Measurements from ENCODE around the gene GNG7.

Gene GNG7

DNA sequence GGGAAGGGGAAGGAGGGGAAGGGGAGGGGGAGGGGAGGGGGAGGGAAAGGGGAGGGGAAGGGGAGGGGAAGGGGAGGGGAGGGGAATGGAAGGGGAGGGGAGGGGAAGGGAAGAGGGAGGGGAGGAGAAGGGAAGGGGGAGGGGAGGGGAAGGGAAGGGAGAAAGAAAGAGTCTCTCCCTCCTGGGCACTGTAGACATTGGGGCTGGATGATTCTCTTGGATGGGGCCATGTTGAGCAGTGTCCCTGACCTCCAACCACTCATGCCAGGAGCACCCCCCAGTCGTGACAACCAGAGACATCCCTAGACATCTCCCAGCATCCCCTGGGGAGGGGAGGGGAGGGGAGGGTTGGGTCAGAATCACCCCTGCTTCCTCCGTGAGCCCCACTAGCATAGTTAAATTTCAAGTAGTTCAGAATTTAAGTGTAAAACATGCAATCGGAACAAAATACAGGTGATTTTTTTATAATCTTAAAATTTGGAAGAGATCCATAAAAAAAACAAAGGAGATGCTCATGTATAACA is 64.0 kb downstream of the GNG7 start:
- Mint-ChIP-seq H3K27me3 (ENCODE audit: low read depth) (peaks cover 18% of the 10 kb centered on the region), H3K27ac (no peak overlapping the region), H3K36me3 (ENCODE audit: low read depth) (no peaks in the 10 kb centered on the region), H3K4me3 (no peak overlapping the region), H3K4me1 (ENCODE audit: low read depth) (peaks cover 7% of the 10 kb centered on the region), H3K9me3 (no peaks in the 10 kb centered on the region)

DNA sequence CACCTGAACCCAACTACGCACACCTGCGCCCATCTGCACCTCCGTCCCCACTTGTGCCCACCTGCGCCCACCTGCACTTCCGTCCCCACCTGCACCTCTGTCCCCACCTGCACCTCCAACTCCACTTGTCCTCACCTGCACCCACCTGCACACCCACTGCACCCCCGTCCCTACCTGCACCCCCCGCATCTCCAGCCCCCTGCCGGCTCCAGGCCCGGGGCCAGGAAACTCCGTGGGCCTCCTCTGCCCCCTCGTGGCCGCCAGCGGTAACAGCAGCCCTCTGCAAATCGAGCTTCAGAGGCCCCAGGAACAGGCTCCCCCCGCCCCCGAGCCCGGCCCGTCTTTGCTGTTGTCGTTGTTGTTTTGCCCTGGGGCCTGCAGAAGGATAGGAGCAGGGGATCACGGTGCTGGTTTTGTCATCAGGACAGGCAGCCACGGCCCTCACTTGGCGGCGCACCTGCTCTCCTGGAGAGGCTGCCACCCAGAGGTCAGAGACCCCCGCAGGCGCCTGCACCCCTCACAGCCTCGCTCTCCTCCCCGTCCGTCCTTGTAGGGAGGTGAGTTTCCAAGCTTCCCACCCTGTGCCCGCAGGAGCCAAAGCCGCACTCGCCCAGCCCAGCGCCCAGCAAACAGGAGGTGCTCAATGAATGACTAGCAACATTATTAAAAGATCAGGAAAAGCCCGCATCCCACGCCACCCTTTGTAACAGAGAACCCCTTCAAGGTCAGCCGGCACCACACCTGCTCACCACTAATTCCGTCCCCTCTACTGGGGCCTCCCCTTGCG is 65.4 kb downstream of the GNG7 start:
- H3K9me3 Mint-ChIP-seq: no peaks in the 10 kb centered on the region
- H3K27me3 Mint-ChIP-seq (ENCODE audit: low read depth): peaks cover 18% of the 10 kb centered on the region
- H3K36me3 Mint-ChIP-seq (ENCODE audit: low read depth): no peaks in the 10 kb centered on the region
- peaks cover 7% of the 10 kb centered on the region for H3K4me1 Mint-ChIP-seq (ENCODE audit: low read depth)
- H3K27ac Mint-ChIP-seq: no peak overlapping the region
- no peak overlapping the region for H3K4me3 Mint-ChIP-seq

- H3K27me3 Mint-ChIP-seq (ENCODE audit: low read depth): peaks cover 18% of the 10 kb centered on the region
- peaks cover 2% of the 10 kb centered on the region for H3K9me3 Mint-ChIP-seq
- no peaks in the 10 kb centered on the region for H3K36me3 Mint-ChIP-seq (ENCODE audit: low read depth)
- H3K27ac Mint-ChIP-seq: no peak overlapping the region
- peaks cover 8% of the 10 kb centered on the region for H3K4me1 Mint-ChIP-seq (ENCODE audit: low read depth)
- no peak overlapping the region for H3K4me3 Mint-ChIP-seq
Observed at GRCh38 chr19:2636141-2636896, 66.2 kb downstream of the GNG7 start.

GRCh38 chr19:2634960-2635359 is 67.5 kb downstream of the GNG7 start:
- Mint-ChIP-seq H3K4me3 (no peak overlapping the region), H3K27me3 (ENCODE audit: low read depth) (peaks cover 18% of the 10 kb centered on the region), H3K36me3 (ENCODE audit: low read depth) (no peaks in the 10 kb centered on the region), H3K4me1 (ENCODE audit: low read depth) (peaks cover 9% of the 10 kb centered on the region), H3K27ac (no peak overlapping the region), H3K9me3 (peaks cover 12% of the 10 kb centered on the region)

DNA sequence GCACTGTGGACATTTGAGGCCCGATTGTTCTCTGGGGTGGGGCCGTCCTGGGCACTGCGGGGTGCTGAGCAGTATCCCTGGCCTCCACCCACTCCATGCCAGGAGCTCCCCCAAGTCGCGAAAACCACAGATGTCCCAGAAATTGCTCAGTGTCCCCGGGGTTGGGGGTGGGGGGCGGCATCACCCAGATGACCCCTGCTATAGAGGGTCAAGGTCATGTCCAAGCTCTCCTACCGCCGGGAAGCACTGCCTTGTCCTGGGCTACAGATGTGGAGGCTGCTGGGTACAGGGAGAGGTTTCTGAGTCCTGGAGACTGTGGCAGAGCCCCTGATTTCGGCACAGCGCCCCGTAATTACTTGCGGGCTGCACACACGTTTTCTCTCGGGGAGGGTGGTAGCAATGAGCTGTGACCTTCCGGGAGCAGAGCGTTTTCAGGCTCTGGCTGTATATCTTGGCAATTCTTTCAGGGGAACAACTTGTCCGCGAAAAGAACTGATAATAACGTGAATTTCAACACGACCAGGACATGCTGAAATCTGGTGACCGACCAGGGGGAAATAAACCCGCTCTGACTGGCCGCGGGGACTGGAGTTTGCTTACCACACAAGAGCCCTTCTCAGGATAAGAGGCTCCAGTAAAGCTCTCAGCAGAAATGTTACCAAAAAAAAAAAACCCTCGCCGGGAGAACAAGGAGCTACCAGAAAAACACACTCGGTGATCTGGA is 68.1 kb downstream of the GNG7 start:
- H3K4me1 Mint-ChIP-seq (ENCODE audit: low read depth): peaks cover 11% of the 10 kb centered on the region
- peaks cover 17% of the 10 kb centered on the region for H3K27me3 Mint-ChIP-seq (ENCODE audit: low read depth)
- H3K27ac Mint-ChIP-seq: no peak overlapping the region
- H3K4me3 Mint-ChIP-seq: no peak overlapping the region
- H3K36me3 Mint-ChIP-seq (ENCODE audit: low read depth): no peaks in the 10 kb centered on the region
- peaks cover 18% of the 10 kb centered on the region for H3K9me3 Mint-ChIP-seq

DNA sequence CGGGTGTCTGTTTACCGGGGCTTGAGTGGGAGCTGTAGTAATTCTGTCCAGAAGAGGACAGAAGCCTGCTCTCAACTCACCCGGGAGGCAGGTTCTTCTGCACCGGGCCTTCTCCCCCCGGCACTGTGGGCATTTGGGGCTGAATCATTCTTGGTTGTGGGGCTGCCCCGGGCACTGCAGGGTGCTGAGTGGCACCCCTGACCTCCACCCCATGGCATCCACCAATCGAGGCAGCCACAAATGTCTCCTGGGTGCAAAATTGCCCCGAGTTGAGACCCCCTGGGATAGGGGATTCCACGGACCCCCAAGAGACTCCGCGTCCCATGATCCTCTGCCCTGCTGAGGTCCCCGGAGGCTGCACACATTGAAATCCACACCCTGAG is 68.8 kb downstream of the GNG7 start:
- Mint-ChIP-seq H3K9me3 (peaks cover 25% of the 10 kb centered on the region), H3K27me3 (ENCODE audit: low read depth) (peaks cover 12% of the 10 kb centered on the region), H3K27ac (no peak overlapping the region), H3K36me3 (ENCODE audit: low read depth) (no peaks in the 10 kb centered on the region), H3K4me3 (no peak overlapping the region), H3K4me1 (ENCODE audit: low read depth) (peaks cover 10% of the 10 kb centered on the region)

- H3K9me3 Mint-ChIP-seq: peaks cover 35% of the 10 kb centered on the region
- H3K27ac Mint-ChIP-seq: no peak overlapping the region
- no peak overlapping the region for H3K4me3 Mint-ChIP-seq
- H3K36me3 Mint-ChIP-seq (ENCODE audit: low read depth): peaks cover 6% of the 10 kb centered on the region
- H3K27me3 Mint-ChIP-seq (ENCODE audit: low read depth): no peaks in the 10 kb centered on the region
- peaks cover 14% of the 10 kb centered on the region for H3K4me1 Mint-ChIP-seq (ENCODE audit: low read depth)
Observed at GRCh38 chr19:2631213-2631821, 71.2 kb downstream of the GNG7 start.

DNA sequence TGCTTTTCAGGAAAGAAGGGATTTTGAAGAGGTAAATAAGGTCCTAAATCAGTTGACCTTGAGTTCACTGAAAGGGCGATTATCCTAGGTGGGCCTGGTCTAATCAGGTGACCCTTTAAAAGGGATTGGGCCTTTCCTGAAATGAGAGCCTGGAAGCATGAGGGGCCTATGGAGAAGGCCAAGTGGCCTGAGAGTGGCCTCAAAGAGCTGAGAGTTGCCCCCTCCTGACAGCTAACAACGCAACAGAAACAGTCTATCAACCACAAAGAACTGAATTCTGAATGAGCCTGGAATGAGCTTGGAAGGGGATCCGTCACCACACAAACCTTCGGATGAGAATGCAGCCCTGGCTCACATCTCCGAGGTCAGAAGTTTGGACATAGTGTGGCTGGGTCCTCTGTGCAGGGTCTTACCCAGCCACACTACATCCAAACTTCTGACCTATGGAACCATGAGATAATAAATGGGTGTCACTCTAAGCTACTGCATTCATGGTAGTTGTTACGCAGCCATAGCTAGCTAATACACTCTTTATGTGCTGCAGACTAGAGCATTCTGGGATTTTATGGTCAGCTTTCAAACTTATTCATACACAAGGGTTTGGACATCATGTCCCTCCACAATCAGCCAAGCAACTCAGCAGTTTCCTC is 72.0 kb downstream of the GNG7 start:
- peaks cover 35% of the 10 kb centered on the region for H3K9me3 Mint-ChIP-seq
- peaks cover 6% of the 10 kb centered on the region for H3K36me3 Mint-ChIP-seq (ENCODE audit: low read depth)
- H3K27ac Mint-ChIP-seq: no peak overlapping the region
- H3K4me1 Mint-ChIP-seq (ENCODE audit: low read depth): peaks cover 14% of the 10 kb centered on the region
- H3K27me3 Mint-ChIP-seq (ENCODE audit: low read depth): no peaks in the 10 kb centered on the region
- no peak overlapping the region for H3K4me3 Mint-ChIP-seq

DNA sequence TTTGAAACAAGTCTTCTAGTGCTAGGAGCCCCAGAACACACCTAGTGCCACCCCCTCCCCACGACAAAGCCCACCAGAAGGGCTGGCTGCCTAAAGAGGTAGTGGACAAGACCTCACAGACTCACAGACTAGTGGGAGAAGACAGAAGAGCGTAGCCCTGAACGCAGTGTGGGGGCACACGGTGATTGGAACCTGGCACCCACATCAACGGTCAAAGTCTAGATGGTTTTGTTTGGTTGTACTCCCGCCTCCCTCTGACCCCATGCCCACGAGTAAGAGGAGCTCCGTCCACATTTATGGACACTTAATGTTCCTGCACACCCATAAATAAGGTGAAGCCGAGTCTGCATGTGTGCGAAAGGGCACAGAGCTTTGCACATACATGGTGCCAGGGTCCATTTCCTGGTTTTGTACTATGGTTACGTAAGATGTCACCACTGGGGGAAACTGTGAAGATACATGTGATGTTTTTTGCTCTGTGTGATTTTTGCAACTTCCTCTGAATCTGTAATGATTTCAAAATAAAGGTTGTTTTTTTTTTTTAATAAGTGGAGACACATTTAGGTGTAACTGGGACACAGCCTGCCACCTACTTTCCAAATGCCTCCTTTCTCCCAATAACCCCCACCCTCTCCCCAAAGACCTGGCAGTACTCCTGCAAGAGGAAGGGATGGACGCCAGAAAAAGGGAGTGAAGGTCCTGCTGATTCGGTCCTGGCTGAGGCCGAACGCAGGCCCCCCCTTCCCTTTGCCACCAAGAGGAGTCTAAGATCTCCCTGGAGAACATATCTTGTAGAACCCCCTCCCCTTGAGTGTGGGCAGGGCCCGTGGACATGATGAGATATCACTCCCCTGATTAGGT is 72.8 kb downstream of the GNG7 start:
- peaks cover 14% of the 10 kb centered on the region for H3K4me1 Mint-ChIP-seq (ENCODE audit: low read depth)
- H3K36me3 Mint-ChIP-seq (ENCODE audit: low read depth): peaks cover 6% of the 10 kb centered on the region
- no peak overlapping the region for H3K27ac Mint-ChIP-seq
- no peaks in the 10 kb centered on the region for H3K27me3 Mint-ChIP-seq (ENCODE audit: low read depth)
- no peak overlapping the region for H3K4me3 Mint-ChIP-seq
- H3K9me3 Mint-ChIP-seq: peaks cover 35% of the 10 kb centered on the region

DNA sequence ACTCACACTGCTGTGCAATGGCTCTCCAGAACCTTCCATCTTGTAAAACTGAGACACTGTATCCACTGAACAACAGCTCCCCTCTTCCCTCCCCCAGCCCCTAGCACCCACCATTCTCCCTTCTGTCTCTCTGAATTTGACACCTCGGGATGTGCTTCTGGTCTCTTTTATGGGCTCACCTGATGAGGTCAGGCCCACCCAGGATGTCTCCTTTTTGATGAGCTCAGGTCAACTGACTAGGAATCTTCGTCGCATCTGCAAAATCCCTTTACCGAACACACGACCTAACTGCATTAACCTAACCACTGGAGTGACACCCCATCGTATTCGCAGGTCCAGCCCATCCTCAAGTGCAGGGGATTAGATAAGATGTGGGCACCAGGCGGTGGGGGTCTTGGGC is 73.9 kb downstream of the GNG7 start:
- Mint-ChIP-seq H3K27ac (no peak overlapping the region), H3K9me3 (peaks cover 35% of the 10 kb centered on the region), H3K4me3 (no peak overlapping the region), H3K27me3 (ENCODE audit: low read depth) (no peaks in the 10 kb centered on the region), H3K36me3 (ENCODE audit: low read depth) (peaks cover 6% of the 10 kb centered on the region), H3K4me1 (ENCODE audit: low read depth) (peaks cover 17% of the 10 kb centered on the region)

DNA sequence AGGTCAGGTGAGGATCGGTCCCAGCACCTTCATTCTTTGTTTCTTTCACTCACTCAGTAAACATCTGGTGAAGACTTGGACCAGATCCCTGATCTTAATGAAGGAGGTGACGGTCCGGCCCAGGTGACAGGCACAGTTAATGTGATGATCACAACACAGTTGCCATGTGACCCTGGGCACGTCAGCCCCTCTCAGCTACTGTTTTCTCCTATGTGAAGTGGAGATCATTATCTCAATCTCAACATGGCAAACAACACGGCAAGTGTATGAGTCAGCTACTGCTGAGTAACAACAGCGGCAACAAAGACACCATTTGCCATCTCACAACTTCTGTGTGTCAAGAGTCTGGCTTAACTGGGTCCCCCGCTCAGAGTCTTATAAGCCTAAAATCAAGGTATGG is 74.6 kb downstream of the GNG7 start:
- Mint-ChIP-seq H3K4me3 (no peak overlapping the region), H3K9me3 (peaks cover 35% of the 10 kb centered on the region), H3K4me1 (ENCODE audit: low read depth) (peaks cover 17% of the 10 kb centered on the region), H3K27ac (no peak overlapping the region), H3K36me3 (ENCODE audit: low read depth) (peaks cover 6% of the 10 kb centered on the region), H3K27me3 (ENCODE audit: low read depth) (no peaks in the 10 kb centered on the region)

- no peaks in the 10 kb centered on the region for H3K27me3 Mint-ChIP-seq (ENCODE audit: low read depth)
- H3K9me3 Mint-ChIP-seq: peaks cover 35% of the 10 kb centered on the region
- H3K4me1 Mint-ChIP-seq (ENCODE audit: low read depth): peaks cover 17% of the 10 kb centered on the region
- no peak overlapping the region for H3K27ac Mint-ChIP-seq
- peaks cover 6% of the 10 kb centered on the region for H3K36me3 Mint-ChIP-seq (ENCODE audit: low read depth)
- no peak overlapping the region for H3K4me3 Mint-ChIP-seq
Observed at GRCh38 chr19:2627319-2627829, 75.1 kb downstream of the GNG7 start.

DNA sequence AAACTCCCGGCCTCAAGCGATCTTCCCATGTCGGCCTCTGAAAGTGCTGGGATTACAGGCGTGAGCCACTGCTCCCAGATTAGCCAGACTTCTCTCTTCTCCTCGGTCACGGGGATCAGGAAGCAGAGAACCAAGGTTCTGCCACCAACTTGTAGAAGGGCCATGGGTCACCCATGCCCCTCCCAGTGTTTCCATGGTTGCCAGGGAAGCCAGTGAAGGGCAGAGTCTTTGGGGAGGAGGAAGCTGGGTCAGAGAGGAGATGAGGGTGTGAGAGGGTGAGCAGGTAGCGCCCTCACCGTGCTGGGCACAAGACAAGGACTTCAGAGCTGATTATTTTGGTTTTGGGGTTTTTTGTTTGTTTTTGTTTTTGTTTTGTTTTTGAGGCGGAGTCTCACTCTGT is 77.1 kb downstream of the GNG7 start:
- Mint-ChIP-seq H3K36me3 (ENCODE audit: low read depth) (peaks cover 6% of the 10 kb centered on the region), H3K27ac (no peak overlapping the region), H3K4me3 (no peak overlapping the region), H3K27me3 (ENCODE audit: low read depth) (no peaks in the 10 kb centered on the region), H3K4me1 (ENCODE audit: low read depth) (peaks cover 30% of the 10 kb centered on the region), H3K9me3 (peaks cover 26% of the 10 kb centered on the region)

Data from T-helper 1 cell treated with Interleukin-12 subunit alpha and Interleukin-12 subunit beta and Interleukin-4 antibody, amounts not matched to agents 30 μg/mL and 1 μg/mL, for 36 hours (primary cell).